ENCODE measurements around the gene MIPEP.
A peak's percentile ranks its signal among the peaks of the same experiment; 100 is the strongest.

MIPEP gene

GRCh38 chr13:23793711-23794110 lies 95.5 kb downstream of the MIPEP start:
- H3K4me3 ChIP-seq (IDR thresholded peaks at IDR 0.05; ENCODE audit: insufficient read depth, low read depth, low read length), result no peak overlapping the region

DNA sequence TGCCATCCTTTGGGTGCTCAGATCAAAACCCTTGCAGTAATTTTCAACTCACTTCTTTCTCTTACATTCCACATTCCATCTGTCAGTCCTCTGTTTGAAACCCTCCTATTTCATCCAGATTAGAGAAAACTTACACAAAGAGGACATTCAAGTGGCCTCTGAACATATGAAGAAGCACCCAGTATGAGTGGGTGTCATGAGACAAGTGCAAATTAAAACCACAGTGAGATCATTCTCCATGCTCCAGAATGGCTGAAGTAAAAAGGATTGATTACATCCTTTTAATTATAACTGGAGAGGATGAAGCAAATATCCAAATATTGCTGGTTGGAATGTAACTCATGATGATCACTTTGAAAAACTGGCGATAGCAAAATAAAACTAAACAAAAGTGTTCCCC lies 96.5 kb downstream of the MIPEP start:
- H3K27ac ChIP-seq, result no peak overlapping the region
- H3K4me3 ChIP-seq (IDR thresholded peaks at IDR 0.05; ENCODE audit: insufficient read depth, low read depth, low read length), result no peak overlapping the region

More at GRCh38 chr13:23793711-23794110, 95.5 kb downstream of the MIPEP start:
- Histone ChIP-seq H3K79me2 (ENCODE audit: insufficient read depth, low read depth) (no peaks in the 10 kb centered on the region), H3K4me1 (ENCODE audit: low read depth, poor library complexity, severe bottlenecking) (peaks cover 58% of the 10 kb centered on the region), H3K4me2 (peak overlapping the region; percentile 76), H4K20me1 (ENCODE audit: insufficient read depth) (no peaks in the 10 kb centered on the region), H3K27me3 (ENCODE audit: insufficient read depth, low read depth) (no peaks in the 10 kb centered on the region), H3K9ac (peak overlapping the region; percentile 47; the same call in 1 of the 2 replicates), H3K36me3 (ENCODE audit: insufficient read depth) (no peaks in the 10 kb centered on the region), H2AFZ (ENCODE audit: low read depth) (peak overlapping the region; percentile 62; the same call in 1 of the 2 replicates), H3K27ac (peak overlapping the region; percentile 79)
- TF ChIP-seq, protein P1, sequence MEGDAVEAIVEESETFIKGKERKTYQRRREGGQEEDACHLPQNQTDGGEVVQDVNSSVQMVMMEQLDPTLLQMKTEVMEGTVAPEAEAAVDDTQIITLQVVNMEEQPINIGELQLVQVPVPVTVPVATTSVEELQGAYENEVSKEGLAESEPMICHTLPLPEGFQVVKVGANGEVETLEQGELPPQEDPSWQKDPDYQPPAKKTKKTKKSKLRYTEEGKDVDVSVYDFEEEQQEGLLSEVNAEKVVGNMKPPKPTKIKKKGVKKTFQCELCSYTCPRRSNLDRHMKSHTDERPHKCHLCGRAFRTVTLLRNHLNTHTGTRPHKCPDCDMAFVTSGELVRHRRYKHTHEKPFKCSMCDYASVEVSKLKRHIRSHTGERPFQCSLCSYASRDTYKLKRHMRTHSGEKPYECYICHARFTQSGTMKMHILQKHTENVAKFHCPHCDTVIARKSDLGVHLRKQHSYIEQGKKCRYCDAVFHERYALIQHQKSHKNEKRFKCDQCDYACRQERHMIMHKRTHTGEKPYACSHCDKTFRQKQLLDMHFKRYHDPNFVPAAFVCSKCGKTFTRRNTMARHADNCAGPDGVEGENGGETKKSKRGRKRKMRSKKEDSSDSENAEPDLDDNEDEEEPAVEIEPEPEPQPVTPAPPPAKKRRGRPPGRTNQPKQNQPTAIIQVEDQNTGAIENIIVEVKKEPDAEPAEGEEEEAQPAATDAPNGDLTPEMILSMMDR (conservative IDR thresholded peaks at IDR 0.05; ENCODE audit: low read depth, low read length), result no peak

DNA sequence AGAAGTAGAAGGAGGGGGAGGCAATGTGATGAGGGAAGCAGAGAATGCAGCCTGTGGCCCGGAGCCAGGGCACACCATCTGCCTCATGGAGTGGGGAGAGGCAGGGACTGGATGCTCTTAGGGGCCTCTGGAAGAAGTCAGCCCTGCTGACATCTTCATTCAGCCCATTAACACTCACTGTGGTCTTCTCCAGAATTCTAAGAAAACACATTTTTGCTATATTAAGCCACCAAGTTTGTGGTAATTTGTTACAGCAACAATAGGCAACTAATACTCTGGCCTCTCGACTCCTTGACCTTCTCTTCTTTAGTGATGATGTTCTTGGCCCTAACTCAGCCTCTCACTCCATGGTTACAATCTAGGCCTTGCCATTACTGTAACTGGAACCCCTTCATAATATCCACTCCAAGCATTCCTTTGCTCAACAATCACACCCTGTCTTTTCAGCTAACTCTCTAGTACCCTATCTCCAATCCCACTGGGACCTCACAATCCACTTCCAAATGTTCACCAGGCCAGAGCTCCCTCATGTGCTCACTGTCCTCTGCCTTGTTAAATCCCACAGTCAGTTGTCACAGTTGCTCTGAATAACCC lies 98.5 kb downstream of the MIPEP start:
- TF ChIP-seq, protein P1 (conservative IDR thresholded peaks at IDR 0.05; ENCODE audit: low read depth, low read length), result no peak
- Histone ChIP-seq H2AFZ (ENCODE audit: low read depth) (no peak overlapping the region), H3K9ac (no peak overlapping the region), H3K27ac (no peak overlapping the region), H3K4me1 (ENCODE audit: low read depth, poor library complexity, severe bottlenecking) (peaks cover 30% of the 10 kb centered on the region), H4K20me1 (ENCODE audit: insufficient read depth) (no peaks in the 10 kb centered on the region), H3K27me3 (ENCODE audit: insufficient read depth, low read depth) (no peaks in the 10 kb centered on the region), H3K79me2 (ENCODE audit: insufficient read depth, low read depth) (no peaks in the 10 kb centered on the region), H3K4me2 (no peak overlapping the region), H3K4me3 (IDR thresholded peaks at IDR 0.05; ENCODE audit: insufficient read depth, low read depth, low read length) (no peak overlapping the region), H3K36me3 (ENCODE audit: insufficient read depth) (no peaks in the 10 kb centered on the region)

More for the DNA sequence above, 96.5 kb downstream of the MIPEP start:
- H2AFZ ChIP-seq (ENCODE audit: low read depth), result no peak overlapping the region
- H3K36me3 ChIP-seq (ENCODE audit: insufficient read depth), result no peaks in the 10 kb centered on the region
- peaks cover 50% of the 10 kb centered on the region for H3K4me1 ChIP-seq (ENCODE audit: low read depth, poor library complexity, severe bottlenecking)
- TF ChIP-seq, protein P1 (conservative IDR thresholded peaks at IDR 0.05; ENCODE audit: low read depth, low read length), result no peak
- H3K27me3 ChIP-seq (ENCODE audit: insufficient read depth, low read depth), result no peaks in the 10 kb centered on the region
- no peak overlapping the region for H3K4me2 ChIP-seq
- no peak overlapping the region for H3K9ac ChIP-seq
- no peaks in the 10 kb centered on the region for H3K79me2 ChIP-seq (ENCODE audit: insufficient read depth, low read depth)
- H4K20me1 ChIP-seq (ENCODE audit: insufficient read depth), result no peaks in the 10 kb centered on the region

GRCh38 chr13:23789576-23790346 lies 99.4 kb downstream of the MIPEP start:
- Histone ChIP-seq H3K79me2 (ENCODE audit: insufficient read depth, low read depth) (no peaks in the 10 kb centered on the region), H3K27me3 (ENCODE audit: insufficient read depth, low read depth) (no peaks in the 10 kb centered on the region), H3K27ac (no peak overlapping the region), H2AFZ (ENCODE audit: low read depth) (no peak overlapping the region), H4K20me1 (ENCODE audit: insufficient read depth) (no peaks in the 10 kb centered on the region), H3K36me3 (ENCODE audit: insufficient read depth) (no peaks in the 10 kb centered on the region), H3K4me1 (ENCODE audit: low read depth, poor library complexity, severe bottlenecking) (peaks cover 21% of the 10 kb centered on the region), H3K4me3 (IDR thresholded peaks at IDR 0.05; ENCODE audit: insufficient read depth, low read depth, low read length) (no peak overlapping the region), H3K4me2 (no peak overlapping the region), H3K9ac (no peak overlapping the region)
- TF ChIP-seq, protein P1 (conservative IDR thresholded peaks at IDR 0.05; ENCODE audit: low read depth, low read length), result no peak
